NK-92 (cell line): ENCODE data around the gene ZNF214.
"Not testable (repeated sequence)": the region's sequence is repeated elsewhere in the genome, so short reads cannot be mapped to it uniquely, and the experiment has no call there.

Source experiments
- DNase-seq: peaks from one replicate; lab custom pipeline; 2025; ENCODE audit not compliant: unreplicated experiment; lab: John Stamatoyannopoulos, UW

Gene ZNF214

GRCh38 chr11:6991227-6991626, 28.9 kb downstream of the ZNF214 start:
- DNase-seq = no peak

GRCh38 chr11:6988506-6988905, 31.6 kb downstream of the ZNF214 start:
- no peak for DNase-seq

DNA sequence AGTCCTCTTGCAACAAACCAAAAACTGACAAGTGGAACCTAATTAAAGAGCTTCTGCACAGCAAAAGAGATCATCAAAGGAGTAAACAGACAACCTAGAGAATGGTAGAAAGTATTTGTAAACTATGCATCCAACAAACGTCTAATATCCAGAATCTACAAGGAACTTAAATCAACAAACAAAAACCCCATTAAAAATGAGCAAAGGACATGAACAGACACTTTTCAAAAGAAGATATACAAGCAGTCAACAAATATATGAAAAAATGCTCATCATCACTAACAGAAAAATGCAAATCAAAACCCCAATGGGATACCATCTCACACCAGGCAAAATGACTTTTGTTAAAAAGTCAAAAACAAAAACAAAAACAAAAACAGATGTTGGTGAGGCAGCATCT, 33.7 kb downstream of the ZNF214 start:
- DNase-seq = no peak

- no peak for DNase-seq
These were observed 40.8 kb downstream of the ZNF214 start for GRCh38 chr11:6979365-6979764.

DNA sequence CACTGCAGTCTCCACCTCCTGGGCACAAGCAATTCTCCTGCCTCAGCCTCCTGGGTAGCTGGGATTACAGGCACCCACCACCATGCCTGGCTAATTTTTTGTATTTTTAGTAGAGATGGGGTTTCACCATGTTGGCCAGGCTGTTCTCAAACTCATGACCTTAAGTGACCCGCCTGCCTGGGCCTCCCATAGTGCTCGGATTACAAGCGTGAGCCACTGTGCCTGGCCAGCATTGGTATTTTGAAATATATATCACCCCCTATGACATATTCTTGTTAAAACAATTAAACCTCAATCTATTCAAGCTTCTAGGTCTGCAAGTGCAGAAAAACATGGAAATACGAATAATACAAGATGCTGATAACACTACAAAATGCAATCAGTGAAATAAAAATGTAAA, 50.3 kb downstream of the ZNF214 start:
- not testable (repeated sequence) for DNase-seq

GRCh38 chr11:6968816-6969215, 51.3 kb downstream of the ZNF214 start:
- no peak for DNase-seq

GRCh38 chr11:6962673-6963072, 57.5 kb downstream of the ZNF214 start:
- no peak for DNase-seq

DNA sequence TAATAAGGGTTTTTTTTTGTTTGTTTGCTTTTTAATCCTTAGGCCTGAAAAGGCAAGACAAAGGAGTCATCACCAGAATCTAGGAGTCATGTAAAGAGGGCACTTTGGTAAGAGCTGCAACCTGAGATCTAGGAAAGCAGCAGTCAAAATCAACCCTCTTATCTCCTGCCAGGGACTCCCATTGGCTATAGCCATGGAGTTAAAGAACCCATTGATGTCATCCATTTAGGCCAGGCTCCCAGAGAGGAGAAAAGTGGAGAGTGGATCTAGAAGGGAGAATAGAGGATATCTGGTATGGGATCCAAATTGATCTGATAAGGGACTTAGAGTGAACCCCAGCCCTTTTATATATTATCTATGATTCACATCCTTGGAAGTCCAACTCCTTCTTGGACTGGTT, 58.0 kb downstream of the ZNF214 start:
- DNase-seq = no peak

GRCh38 chr11:6954248-6954647, 65.9 kb downstream of the ZNF214 start:
- DNase-seq = not testable (repeated sequence)
